Measurements from ENCODE around the gene CUEDC1. TPM values are rescaled to one million over a fixed set of nuclear protein-coding genes. Genes with fewer than 3 reads are reported as not detected.

The CUEDC1 gene
- total and polyA plus RNA-seq, 2 of the 13 experiments (the other 11 are each of a cell fraction or from before 2014, with no cell fraction given) = 7.4 to 12.9 TPM

GRCh38 chr17:57875290-57876022 is 79.8 kb downstream of the CUEDC1 start (continued):
- no peak for TF ChIP-seq ZNF142 (CRISPR knock-in tag; IDR thresholded peaks at IDR 0.05)
- TF ChIP-seq DRAP1 (CRISPR knock-in tag; IDR thresholded peaks at IDR 0.05) = no peak; the same call in 1 of the 2 replicates
- no peak for TF ChIP-seq ZNF644 (CRISPR knock-in tag; IDR thresholded peaks at IDR 0.05; ENCODE audit: low read depth)
- no peak for TF ChIP-seq ZNF781 (CRISPR knock-in tag; IDR thresholded peaks at IDR 0.05; ENCODE audit: borderline replicate concordance, not compliant biosample characterization)
- TF ChIP-seq, protein P1, sequence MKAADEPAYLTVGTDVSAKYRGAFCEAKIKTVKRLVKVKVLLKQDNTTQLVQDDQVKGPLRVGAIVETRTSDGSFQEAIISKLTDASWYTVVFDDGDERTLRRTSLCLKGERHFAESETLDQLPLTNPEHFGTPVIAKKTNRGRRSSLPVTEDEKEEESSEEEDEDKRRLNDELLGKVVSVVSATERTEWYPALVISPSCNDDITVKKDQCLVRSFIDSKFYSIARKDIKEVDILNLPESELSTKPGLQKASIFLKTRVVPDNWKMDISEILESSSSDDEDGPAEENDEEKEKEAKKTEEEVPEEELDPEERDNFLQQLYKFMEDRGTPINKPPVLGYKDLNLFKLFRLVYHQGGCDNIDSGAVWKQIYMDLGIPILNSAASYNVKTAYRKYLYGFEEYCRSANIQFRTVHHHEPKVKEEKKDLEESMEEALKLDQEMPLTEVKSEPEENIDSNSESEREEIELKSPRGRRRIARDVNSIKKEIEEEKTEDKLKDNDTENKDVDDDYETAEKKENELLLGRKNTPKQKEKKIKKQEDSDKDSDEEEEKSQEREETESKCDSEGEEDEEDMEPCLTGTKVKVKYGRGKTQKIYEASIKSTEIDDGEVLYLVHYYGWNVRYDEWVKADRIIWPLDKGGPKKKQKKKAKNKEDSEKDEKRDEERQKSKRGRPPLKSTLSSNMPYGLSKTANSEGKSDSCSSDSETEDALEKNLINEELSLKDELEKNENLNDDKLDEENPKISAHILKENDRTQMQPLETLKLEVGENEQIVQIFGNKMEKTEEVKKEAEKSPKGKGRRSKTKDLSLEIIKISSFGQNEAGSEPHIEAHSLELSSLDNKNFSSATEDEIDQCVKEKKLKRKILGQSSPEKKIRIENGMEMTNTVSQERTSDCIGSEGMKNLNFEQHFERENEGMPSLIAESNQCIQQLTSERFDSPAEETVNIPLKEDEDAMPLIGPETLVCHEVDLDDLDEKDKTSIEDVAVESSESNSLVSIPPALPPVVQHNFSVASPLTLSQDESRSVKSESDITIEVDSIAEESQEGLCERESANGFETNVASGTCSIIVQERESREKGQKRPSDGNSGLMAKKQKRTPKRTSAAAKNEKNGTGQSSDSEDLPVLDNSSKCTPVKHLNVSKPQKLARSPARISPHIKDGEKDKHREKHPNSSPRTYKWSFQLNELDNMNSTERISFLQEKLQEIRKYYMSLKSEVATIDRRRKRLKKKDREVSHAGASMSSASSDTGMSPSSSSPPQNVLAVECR (CRISPR knock-in tag; IDR thresholded peaks at IDR 0.05; ENCODE audit: borderline replicate concordance) = no peak; the same call in 1 of the 2 replicates
- TF ChIP-seq CENPT (CRISPR knock-in tag; IDR thresholded peaks at IDR 0.05; ENCODE audit: low read depth) = no peak
- TF ChIP-seq KDM1A (CRISPR knock-in tag; IDR thresholded peaks at IDR 0.05) = no peak
- TF ChIP-seq, protein P2, sequence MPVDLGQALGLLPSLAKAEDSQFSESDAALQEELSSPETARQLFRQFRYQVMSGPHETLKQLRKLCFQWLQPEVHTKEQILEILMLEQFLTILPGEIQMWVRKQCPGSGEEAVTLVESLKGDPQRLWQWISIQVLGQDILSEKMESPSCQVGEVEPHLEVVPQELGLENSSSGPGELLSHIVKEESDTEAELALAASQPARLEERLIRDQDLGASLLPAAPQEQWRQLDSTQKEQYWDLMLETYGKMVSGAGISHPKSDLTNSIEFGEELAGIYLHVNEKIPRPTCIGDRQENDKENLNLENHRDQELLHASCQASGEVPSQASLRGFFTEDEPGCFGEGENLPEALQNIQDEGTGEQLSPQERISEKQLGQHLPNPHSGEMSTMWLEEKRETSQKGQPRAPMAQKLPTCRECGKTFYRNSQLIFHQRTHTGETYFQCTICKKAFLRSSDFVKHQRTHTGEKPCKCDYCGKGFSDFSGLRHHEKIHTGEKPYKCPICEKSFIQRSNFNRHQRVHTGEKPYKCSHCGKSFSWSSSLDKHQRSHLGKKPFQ (CRISPR knock-in tag; IDR thresholded peaks at IDR 0.05; ENCODE audit: insufficient replicate concordance) = no peak
- TF ChIP-seq DNMT3B (CRISPR knock-in tag; conservative IDR thresholded peaks at IDR 0.05) = no peak; the same call in 1 of the 2 replicates
- TF ChIP-seq ZNF737 (CRISPR knock-in tag; IDR thresholded peaks at IDR 0.05; ENCODE audit: borderline replicate concordance) = no peak
- peak; percentile 61; the same call in 1 of the 2 replicates for TF ChIP-seq DMAP1 (CRISPR knock-in tag; IDR thresholded peaks at IDR 0.05)
- TF ChIP-seq, protein P3, sequence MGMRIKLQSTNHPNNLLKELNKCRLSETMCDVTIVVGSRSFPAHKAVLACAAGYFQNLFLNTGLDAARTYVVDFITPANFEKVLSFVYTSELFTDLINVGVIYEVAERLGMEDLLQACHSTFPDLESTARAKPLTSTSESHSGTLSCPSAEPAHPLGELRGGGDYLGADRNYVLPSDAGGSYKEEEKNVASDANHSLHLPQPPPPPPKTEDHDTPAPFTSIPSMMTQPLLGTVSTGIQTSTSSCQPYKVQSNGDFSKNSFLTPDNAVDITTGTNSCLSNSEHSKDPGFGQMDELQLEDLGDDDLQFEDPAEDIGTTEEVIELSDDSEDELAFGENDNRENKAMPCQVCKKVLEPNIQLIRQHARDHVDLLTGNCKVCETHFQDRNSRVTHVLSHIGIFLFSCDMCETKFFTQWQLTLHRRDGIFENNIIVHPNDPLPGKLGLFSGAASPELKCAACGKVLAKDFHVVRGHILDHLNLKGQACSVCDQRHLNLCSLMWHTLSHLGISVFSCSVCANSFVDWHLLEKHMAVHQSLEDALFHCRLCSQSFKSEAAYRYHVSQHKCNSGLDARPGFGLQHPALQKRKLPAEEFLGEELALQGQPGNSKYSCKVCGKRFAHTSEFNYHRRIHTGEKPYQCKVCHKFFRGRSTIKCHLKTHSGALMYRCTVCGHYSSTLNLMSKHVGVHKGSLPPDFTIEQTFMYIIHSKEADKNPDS (CRISPR knock-in tag; IDR thresholded peaks at IDR 0.05) = no peak
- TF ChIP-seq ZNF10 (CRISPR knock-in tag; IDR thresholded peaks at IDR 0.05; ENCODE audit: borderline replicate concordance, low read depth) = no peak
- no peak for TF ChIP-seq ATF1 (CRISPR knock-in tag; IDR thresholded peaks at IDR 0.05)

Data from HepG2 (cell line).